Ramos (cell line): ENCODE measurements around the gene GPBAR1.

Source experiments
- in situ Hi-C: fragments of 300-500 bp; cut with MboI; formaldehyde crosslinking; loops from one replicate; pipeline ENCODE4 v1.14.3; 2022; ENCODE audit warnings: low sequenced_read_pairs; ENCODE audit not compliant: unreplicated experiment

GPBAR1 gene, protein sequence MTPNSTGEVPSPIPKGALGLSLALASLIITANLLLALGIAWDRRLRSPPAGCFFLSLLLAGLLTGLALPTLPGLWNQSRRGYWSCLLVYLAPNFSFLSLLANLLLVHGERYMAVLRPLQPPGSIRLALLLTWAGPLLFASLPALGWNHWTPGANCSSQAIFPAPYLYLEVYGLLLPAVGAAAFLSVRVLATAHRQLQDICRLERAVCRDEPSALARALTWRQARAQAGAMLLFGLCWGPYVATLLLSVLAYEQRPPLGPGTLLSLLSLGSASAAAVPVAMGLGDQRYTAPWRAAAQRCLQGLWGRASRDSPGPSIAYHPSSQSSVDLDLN

DNA sequence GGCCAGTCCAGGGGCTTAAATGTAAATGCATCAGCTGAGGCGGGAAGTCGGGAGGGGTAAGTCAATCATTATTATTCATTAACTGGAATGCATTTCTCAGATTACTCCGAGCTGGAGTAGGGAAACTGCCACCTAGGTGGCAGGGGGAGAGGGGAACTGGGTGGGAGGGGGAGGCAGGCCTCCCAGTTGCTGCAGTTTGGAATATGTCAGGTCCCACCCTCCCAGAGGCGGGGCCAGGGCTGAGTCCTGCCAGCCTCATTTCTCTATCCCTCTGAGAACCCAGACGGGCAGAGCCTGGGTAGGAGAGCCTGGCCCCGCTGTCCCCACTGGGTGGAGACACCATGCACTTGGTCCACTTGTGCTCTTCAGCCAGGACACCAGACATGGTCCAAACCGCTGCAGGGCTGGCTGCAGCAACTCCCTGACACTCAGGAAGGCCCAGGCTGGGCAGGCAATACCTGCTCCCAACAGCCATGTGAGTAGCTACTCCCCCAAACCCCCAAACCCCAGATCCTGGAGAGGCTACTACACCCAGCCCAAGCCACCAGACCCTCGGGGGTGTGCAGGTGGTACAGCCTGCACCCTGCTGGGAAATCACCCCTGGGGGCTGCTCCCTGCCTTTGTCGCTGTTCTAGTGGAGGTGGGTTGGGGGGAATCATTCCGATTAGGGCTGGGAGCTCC is at the start of gene GPBAR1:
GPBAR1 (plus strand) TSS at position 274 of the 681 bp plus-strand sequence. CDS start 1,710 bp downstream, outside the sequence.
- in situ Hi-C loops = no loop called here

GRCh38 chr2:218214116-218214515 is 46.7 kb upstream of the GPBAR1 start:
- in situ Hi-C loops = no loop called here

DNA sequence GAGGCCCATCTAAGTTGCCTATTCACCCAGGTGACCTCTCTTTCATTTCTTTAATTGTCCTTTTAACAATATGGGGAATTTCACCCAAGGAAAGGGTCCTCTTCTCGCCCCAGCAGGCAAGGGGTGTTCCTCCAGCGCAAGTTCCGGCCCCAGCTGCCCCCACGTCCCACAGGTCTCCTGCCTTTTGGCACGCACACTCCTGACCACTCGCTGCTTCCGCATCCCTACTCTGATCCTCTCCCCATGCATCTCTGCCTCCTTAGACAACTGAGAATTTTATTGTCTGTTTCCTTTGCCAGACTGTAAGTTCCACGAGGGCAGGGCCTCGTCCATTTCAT is 44.5 kb upstream of the GPBAR1 start:
- in situ Hi-C loops = no loop called here

DNA sequence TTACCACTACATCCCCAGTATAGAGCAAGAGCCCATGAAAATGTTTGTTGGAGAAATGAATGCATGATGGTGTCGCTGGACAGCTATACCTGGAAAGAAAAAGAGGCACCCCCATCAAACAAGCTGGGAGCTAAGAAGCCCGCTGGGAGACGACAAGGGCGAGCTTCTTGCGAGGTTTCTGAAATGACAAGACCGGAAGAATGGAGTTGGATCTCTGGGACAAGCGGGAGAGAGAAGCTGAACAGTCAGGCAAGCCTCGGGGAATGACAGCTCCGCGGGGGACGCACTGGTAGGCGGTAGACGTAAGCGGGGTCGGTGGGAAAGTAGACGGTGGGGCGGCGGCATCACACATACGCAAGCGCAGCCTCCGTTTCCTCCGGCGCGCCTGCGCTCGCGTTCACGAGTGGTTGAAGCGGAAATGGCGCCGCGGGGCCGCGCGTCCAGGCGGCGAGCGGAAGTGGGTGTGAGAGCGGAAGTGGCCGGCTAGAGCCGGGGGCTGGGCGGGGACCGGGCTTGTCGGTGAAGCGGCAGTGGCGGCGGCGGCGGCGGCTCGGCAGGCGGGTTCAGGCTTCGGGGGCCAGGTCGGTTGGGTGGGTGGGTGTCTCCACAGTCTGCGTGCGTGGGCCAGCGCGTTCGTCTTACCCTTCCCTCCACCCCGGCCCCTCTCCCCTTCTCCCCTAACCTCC is 44.0 kb upstream of the GPBAR1 start, which contains the start of gene ARPC2:
ARPC2 (plus strand) TSS at position 516 of the 686 bp plus-strand sequence. CDS start 282 bp downstream, outside the sequence.
- in situ Hi-C loops = no loop called here

DNA sequence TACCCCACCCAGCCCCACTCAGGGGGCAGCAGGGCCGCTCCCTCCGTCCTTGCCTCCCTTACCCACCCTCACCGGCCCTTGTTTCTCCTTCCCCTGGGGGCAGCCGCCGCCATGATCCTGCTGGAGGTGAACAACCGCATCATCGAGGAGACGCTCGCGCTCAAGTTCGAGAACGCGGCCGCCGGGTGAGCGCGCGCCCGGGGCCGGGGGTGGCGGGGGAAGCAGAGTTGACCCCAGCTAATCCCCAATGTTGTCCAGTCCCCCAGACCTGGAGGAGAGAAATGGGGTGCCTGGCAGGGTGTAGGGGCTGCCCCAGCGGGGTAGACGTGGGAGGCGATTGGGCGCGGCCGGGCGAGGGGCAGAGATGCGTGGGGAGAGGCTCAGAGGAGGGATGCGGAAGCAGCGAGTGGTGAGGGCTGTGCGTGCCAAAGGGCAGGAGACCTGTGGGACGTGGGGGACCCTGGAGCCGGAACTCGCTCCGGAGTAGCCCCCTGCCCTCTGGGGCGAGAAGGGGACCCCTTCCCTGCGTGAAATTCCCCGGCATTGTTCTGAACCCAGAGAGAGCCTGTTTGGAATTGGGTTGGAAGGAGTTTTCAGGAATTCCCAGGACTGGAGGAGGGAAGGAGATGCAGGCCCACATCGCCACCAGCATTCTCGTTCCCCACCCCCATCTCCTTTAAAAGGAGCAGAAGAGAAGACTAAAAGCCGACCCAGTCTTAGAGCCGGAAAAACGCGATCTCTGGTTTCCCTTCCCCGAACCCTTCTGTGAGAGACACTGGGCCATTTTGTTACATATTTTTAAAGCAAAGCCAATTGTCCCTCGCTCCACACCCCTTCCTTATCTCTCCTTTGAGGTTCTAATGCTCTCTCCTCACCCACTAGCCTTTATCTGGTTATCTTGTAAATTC is 43.2 kb upstream of the GPBAR1 start:
- in situ Hi-C loops = no loop called here

DNA sequence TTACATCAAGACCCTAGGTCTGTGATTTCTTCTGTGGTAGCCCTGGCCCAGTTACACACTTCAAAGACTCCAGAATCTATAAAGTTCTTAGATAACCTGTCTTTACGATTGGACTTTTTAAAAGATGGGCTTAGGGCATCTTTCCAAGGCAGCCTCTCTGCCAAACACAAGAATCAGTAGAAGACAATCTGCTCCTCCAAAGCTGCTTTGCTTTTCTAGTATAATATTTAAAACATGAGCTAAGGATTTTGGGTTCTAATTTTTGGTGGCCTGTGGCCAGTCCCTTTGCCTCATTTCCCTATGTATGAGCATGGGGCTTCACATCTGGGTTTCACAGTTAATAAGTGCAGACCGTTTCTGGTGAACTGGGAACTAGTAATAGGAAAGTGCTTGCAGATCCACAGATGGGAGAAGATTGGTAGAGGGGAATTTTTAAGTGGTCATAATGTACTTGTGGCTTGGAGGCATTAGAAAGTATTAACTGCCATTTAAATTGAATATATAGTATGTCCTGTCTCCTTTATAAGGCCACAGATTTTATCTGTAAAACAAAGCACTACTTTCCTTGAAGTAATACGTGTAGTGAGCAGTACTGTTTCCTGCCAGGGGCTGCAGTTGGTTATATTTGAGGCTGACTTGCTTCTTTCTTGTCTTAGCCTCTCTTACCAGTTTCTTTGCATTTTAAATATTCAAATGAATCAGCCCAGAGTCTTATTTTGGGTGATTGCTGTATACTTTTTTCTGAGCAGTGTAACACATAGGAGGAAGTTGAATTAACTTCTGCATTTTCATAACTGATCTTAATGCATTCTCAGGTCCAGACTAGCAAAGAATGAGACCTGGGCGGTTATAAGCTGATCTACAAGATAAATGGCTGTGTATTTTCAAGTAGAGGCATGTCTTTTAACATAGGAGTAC is 42.3 kb upstream of the GPBAR1 start:
- in situ Hi-C loops = no loop called here

DNA sequence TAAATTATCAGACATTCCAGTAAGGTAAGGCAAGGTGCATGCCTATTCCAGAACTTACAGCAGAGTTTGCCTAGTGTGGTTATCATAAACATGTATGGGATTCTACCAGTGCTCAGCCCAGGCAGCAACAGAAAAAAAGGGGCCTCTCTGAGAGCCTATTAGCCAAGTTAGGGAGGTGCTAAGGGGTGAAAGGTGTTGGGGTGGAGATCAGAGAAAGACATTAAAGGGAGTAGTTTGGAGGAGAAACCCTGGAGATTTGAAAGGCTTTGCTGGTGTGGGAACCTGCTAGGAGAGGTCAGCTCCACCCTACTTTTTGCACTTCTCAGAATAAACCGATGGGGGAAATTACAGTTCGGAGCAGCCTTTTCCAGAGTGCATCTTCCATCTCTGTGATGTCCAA is 40.9 kb upstream of the GPBAR1 start:
- in situ Hi-C loops = no loop called here

GRCh38 chr2:218221000-218221399 is 39.8 kb upstream of the GPBAR1 start:
- in situ Hi-C loops = no loop called here

DNA sequence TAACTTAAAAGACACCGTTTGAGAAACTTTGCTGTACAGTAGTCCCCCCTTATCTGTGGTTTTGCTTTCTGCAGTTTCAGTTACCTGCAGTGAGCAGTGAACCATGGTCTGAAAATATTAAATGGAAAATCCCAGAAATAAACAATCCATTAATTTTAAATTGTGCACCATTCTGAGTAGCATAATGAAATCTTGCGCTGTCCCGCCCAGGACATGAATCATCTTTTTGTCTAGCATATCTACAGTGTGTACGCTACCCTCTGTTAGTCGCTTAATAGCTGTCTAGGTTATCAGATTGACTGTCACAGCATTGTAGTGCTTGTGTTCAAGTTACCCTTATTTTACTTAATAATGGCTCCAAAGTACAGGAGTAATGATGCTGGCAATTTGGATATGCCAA is 37.8 kb upstream of the GPBAR1 start:
- in situ Hi-C loops = no loop called here

DNA sequence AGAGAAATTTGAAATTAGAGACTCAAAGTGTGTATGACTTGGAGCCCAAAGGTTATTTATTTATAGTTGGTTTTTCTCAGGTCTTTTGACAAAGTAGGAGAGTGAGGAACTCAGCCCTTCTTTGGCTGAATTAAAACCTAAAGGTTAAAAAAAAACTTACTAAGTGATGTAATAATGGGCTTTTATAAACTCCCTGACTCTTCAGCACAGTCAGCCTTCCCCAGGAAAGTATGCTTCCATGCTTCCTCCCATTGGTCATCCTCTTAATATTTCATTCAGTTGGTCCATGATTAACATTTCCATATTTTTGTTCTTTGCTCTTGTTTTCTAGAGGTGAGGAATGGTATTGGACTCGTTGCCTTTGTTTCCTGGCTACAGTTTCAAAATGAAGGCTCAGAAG is 36.6 kb upstream of the GPBAR1 start:
- in situ Hi-C loops = no loop called here

GRCh38 chr2:218226903-218227302 is 33.9 kb upstream of the GPBAR1 start:
- in situ Hi-C loops = no loop called here

- in situ Hi-C loops = no loop called here
Measured at GRCh38 chr2:218228366-218229090, 32.3 kb upstream of the GPBAR1 start.

DNA sequence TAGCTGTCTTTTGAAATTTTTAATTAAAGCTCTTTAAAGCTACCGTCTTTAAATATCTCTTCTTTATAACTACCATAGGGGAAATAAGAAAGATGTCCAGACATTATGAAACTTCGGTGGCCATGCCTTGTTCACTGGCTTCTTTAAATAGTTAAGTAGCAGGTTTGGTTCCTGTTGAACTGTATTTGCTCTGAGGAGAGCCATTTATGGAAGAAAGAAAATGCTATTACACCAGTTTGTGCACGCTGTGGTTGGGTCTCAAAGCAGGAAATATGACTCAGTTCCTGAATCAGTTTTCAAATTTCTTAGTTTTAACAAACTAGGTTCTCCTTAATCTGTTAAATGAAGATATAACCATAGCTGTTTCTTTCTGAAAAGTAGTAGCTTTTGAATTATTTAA is 31.6 kb upstream of the GPBAR1 start:
- in situ Hi-C loops = no loop called here

GRCh38 chr2:218229851-218230250 is 31.0 kb upstream of the GPBAR1 start:
- in situ Hi-C loops = no loop called here

DNA sequence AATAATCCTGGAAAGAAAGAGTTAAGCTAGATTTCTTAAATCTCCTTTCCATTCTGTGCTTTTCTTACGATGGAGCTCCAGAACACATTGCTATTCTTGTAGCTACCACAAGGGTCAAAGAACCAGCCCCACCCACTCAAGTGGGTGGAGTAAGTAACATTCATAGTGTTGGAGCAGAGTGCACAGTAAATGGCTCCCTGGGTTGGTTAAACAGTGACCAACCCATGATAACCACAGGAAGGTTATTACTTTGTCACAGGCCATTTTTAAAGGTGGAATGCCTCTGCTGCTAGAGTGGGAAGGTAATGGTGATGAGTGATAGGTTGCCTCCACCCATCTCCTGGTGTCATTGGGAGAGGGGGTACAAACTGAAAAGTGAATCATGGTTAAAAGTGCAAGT is 29.9 kb upstream of the GPBAR1 start:
- in situ Hi-C loops = no loop called here

DNA sequence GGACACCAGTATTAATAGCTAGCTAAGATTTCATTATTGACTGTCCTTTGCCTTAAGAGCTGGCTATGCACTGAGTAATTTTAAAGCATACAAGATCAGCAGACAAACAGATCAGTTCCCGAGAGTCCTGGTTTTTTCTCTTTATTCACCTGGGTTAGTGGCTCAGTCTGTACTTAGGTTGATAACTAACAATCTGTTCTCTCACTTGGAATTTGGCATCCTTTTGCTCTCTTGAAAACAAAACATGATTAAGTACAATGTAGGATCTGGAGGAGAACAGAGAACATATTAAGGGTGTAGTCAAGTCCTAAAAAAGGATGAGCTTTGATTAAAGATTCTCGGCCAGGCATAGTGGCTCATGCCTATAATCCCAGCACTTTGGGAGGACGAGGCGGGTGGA is 27.3 kb upstream of the GPBAR1 start:
- in situ Hi-C loops = no loop called here

- in situ Hi-C loops = no loop called here
Measured at GRCh38 chr2:218234521-218234920, 26.3 kb upstream of the GPBAR1 start.

DNA sequence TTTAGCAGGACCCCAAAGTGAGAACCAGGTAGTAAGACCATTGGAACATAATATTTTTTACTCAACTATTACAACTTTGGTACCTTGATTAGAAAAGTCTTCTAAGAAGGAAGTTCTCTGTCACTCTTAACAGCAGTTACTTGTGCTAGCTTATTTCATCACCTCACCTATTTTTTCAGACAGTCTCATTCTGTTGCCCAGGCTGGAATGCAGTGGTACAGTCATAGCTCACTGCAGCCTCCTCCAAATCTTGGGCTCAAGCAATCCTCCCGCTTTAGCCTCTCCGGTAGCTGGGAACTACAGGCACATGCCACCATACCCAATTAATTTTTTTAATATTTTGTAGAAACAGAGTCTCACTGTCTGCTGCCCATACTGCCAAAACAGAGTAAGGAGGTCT is 25.8 kb upstream of the GPBAR1 start:
- in situ Hi-C loops = no loop called here

DNA sequence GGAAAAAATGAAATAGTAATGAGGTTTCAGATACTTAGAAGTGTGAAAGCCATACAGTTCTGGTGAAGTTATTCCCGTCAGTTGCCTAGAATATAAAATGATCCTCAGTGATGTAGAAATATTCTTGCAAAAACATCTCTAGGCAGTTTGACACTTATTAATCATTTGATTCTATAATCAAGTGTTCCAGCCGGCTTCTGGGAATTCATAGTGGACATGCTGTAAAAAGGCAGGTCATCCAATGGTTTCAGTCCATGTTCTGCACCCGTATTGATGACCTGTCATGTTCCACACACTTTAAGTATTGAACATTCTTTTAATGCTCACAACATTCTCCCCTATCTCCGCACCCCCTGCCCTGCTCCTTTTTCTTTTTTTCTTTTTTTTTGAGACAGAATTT is 24.0 kb upstream of the GPBAR1 start:
- in situ Hi-C loops = no loop called here
